RPMI8226 (cell line): Measurements from ENCODE around the gene MANBA.

ENCODE experiments used
- DNase-seq: peaks from one replicate; pipeline ENCODE4 v3.0.0-alpha.2; 2015

MANBA gene

DNA sequence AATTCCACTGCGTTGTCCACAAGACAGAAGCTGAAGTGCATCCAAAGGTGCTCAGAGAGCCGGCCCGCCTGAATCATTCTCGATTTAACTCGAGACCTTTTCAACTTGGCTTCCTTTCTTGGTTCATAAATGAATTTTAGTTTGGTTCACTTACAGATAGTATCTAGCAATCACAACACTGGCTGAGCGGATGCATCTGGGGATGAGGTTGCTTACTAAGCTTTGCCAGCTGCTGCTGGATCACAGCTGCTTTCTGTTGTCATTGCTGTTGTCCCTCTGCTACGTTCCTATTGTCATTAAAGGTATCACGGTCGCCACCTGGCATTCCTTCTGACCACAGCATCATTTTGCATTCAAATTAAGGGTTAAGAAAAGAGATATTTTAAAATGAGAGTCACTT, 144.1 kb downstream of the MANBA start:
- no peak for DNase-seq

DNA sequence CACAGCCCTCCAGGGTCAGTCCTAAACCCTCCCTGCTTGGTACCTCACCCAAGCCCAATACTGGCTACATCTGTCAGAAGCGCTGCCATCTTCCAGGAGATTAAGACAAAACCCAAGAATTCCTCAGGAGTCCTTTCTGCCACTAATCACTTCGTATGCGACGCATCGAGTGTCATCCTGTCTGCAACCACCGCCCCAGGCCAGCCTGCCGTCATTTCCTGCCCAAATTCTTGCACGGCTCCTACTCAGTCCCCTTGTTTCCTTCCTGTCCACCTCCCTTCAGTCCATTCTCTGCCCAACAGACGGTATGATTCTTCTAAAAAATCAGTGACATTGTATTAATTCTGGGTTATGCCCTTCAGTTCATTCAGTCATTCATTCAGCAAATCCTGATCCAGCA, 146.0 kb downstream of the MANBA start:
- DNase-seq = no peak

DNA sequence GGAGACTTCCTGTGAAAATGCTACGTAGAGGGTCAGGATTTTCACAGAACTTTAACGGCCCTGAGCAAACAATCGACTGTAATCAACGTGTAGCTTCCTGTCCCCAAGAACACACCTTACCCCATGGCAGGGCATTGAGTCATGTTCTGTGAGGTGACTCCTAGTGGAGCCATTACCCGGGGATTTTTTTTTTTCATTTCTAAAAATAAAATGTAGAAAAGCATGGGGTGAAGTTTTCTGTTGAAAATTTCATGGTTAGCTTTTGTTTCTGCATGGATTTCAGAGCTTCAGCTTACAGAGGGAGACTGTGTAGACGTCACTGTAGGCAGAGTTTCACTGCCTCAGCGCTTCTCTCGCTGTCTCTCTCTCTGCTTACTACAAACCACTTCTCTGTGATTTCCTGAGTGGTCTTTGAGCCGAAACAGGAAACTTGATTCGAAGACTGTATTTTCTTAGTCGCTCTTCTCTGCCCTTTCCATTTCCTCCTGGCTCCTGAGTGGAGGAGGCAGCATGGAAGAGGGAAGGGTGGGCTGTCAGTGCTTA, 147.9 kb downstream of the MANBA start:
- no peak for DNase-seq

DNA sequence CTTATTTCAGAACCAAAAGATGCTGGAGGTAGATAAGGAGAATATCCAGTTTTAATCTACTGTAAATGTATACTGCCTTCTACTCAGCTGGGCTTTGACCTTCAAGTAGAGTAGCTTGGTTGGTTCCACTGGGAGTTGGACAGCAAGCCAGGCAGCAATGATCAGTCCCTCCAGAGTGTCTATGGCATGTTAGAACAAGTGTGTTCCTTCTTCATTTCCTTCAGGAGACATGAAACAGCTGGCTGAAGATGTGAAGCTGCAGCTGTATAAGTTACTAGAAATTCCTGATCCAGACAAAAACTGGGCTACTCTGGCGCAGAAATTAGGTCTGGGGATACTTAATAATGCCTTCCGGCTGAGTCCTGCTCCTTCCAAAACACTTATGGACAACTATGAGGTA, 148.6 kb downstream of the MANBA start:
- no peak for DNase-seq

DNA sequence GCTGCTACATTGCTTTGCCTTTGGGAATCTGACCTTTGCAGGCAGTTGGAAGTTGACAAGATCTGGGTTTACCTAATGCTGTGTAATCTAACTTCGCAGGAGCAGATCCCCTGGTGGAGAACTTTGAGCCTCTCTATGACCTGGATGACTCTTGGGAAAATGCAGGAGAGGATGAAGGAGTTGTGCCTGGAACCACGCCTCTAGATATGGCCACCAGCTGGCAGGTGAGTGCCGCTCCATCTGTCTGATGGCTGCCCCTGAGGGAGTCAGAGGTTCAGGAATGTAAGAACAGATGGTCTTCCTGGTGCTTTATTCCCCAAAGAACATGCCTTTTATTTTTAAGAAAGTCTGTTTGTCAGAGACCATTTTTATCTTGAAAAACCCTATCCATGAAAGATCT, 150.3 kb downstream of the MANBA start:
- DNase-seq = no peak

DNA sequence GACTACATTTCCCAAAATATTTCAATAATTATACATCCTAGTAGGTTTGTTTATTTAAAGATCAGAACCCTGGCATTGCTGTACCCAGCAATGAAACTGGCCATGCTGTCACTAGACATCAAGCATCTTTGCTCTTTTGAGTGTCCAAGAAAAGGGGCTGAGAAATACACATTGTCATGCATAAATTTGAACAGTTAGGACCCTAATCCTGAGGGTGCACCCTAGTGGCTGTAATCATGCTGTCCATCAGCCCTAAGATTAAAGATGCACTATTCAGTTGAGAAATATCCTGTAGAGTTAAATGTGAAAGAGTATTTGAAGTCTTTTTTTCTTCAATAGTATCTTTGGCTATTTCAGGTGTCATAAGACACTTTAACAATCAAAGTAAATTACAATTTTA, 150.8 kb downstream of the MANBA start:
- DNase-seq = no peak

DNA sequence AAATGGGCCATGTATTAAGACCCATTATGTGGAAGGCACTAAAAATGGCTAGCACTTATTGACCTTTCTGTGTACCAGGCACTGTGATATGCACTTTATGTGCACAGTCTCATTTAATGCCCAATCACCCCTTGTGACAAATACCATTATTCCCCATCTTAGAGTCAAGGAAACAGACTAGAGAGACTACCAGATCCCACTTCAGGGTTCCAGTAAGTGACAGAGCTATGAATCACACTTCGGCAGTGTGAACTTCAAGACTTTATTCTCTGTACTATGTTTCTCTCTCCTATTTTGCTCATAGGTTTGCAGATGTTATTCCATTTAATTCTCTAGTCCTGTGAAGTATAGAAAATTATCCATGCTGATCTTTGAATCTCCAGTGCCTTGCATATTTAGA, 152.6 kb downstream of the MANBA start:
- no peak for DNase-seq

DNA sequence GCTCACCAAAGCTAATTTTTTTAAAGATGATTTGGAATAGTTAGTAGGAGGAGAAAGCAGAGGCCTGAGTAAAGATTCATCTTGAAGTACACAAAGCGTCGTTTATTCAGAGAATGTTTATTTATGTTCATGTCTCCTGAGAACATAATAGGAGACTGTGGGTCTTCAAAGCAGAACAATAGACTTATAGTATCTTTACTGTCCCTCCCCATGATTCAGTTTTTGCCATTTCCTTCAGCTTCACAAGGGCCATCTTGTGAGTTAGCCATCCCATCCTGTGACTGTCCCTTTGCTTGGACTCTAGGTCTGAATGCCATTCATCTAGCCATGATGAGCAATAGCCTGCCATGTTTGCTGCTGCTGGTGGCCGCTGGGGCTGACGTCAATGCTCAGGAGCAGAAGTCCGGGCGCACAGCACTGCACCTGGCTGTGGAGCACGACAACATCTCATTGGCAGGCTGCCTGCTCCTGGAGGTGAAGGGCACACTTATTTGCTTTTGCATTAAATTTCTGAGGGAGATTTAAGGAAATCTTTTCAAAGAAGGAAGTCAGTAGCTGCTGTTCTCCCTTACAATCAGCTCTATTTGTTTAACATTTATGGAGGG, 153.8 kb downstream of the MANBA start:
- DNase-seq = no peak

DNA sequence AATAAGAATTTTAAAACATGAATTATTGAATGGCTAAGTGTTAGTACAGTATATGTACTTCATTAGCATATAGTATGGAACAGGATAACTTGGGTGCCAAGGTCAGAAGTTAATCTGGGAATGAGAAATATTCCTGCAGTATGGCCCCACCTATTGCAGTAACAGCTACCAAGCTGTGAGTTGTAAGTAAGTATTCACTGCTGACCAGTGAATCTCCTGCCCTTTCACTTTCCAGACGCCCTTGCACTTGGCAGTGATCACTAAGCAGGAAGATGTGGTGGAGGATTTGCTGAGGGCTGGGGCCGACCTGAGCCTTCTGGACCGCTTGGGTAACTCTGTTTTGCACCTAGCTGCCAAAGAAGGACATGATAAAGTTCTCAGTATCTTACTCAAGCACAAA, 154.5 kb downstream of the MANBA start:
- DNase-seq = no peak

DNA sequence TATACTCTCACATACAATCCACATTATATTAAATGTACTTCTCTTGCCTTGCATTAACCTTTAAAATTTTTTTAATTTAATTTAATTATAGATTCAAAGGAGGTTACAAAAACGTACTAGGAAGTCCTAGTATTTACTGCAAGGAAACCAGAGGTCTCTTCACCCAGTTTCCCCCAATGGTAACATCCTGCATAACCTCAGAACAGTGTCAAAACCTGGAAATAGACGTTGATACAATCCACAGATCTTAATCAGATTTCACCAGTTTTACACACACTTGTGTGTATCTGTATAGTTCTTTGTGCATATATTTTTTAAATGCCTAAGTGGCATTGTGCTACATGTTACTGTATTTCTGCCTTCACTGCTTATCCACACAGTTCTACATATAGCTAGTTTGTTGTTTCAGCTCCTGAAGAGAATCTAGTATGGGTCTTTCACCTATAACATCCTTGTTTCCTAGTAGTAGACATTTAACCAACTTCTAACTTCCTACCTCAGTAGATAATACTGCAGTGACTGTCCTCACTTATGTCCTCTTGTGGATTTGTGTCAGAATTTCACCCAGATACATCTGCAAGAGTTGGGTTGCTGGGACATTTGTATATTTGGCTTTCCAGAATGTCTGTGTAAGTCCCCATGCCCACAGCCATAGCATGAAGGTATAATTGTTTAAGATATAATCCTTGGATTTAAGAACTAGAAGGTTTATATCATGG, 156.4 kb downstream of the MANBA start:
- no peak for DNase-seq

DNA sequence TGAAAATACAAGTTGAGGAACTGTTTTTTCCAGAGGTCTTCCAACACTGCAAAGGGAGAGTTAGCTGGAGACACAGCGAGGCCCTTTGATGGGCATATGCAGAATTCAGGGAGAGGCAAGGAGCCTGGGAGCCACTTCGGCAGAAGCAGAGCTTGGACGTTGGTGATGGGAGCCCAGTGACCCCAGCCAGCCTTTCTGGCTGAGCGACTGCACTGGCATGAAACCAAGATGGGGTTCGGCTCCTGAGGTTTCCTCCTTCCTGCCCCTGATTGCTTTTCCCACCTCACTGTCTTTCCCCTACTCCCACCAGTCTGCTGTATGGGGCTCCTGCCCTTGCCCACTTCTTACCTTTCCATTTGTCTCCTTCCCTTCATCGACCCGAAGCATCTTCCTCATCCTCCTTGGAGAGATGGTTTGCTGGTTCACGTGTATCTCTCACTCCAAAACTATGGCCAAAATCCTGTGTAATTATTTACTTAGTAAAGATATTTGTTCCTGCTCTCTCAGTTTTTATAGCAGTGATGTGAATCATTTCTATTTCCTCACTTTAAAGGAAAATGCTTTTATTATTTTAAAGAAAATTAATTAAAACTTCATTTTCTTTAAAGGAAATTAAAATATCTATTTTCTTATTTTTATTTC, 159.1 kb downstream of the MANBA start:
- DNase-seq = no peak

DNA sequence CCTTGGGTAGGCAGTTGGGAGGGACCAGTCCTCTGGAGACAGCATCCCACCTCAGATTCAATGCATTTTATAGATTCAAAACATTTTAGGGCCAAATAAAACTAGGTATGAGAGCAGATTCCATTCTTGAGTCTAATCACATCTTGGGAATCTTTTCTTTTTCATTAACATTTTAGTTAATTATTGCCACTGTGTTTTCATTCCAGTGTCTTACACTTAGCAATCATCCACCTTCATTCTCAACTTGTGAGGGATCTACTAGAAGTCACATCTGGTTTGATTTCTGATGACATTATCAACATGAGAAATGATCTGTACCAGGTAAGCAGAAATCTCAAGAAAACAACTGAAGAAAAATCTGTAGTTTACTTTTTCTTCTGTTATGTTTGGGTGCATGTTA, 160.1 kb downstream of the MANBA start:
- DNase-seq = no peak

DNA sequence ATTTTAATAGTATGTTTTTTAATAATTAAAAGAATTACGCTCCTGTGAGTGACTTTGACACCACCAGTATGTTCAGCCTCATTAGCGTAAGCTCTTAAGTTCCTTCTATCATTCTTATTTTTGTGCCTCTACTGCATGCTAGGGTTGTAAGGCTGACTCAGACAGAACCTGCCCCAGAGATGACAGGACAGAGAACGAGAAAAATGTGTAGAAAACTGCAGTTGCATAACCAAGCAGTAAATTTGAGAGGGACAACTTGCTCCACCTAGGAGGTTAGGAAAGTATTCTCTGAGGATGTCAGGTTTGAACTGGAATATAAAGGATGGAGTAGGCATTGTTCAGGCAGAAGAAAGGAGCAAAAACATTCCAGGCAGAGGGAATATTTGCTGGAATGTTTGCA, 160.9 kb downstream of the MANBA start:
- DNase-seq = no peak

DNA sequence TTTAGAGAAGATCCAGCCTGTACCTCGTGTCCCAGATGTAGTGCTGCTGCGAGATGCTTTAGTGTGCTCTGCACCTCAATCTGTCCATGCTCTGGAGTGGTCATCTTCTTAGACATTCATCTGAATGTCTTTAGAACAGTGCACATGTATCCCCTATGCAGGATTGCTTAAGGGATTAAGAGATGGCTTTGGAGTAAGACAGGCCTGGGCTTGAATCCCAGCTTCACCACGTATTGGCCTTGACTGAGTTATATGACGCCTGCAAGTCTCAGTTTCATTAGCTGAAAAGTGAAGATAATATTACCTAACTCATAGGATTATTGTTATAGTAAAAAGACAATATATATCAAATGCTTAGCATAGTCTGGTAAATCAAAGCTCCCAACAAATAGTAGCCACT, 161.3 kb downstream of the MANBA start:
- DNase-seq = no peak

DNA sequence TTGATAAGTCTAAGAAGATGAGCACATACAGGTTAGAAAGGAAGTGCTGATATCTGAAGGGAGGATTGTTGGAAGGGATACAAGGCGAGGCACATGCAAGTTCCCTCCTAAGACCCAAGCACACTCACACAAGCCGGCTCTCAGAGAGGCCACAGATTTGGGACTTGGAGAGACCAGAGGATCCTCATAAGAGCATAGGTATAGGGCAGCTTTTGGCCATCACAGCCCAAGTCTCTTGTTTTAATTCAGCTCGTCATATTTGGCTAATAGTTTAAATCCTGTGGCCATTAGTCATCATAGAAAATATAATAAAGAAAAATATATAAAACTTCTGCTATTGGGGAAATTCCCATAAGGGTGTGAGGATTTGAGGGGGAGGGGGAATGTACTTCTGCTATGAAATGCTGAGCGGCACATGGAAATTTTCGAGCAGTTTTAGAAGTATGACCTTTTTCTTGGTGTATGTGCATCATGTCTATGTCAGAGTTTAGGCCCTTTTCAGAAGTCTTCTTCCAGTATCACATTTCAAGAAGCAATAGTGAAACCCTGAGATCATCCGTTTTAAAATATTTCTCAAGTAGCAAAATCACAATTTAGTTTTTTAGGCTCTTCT, 161.9 kb downstream of the MANBA start:
- DNase-seq = no peak

DNA sequence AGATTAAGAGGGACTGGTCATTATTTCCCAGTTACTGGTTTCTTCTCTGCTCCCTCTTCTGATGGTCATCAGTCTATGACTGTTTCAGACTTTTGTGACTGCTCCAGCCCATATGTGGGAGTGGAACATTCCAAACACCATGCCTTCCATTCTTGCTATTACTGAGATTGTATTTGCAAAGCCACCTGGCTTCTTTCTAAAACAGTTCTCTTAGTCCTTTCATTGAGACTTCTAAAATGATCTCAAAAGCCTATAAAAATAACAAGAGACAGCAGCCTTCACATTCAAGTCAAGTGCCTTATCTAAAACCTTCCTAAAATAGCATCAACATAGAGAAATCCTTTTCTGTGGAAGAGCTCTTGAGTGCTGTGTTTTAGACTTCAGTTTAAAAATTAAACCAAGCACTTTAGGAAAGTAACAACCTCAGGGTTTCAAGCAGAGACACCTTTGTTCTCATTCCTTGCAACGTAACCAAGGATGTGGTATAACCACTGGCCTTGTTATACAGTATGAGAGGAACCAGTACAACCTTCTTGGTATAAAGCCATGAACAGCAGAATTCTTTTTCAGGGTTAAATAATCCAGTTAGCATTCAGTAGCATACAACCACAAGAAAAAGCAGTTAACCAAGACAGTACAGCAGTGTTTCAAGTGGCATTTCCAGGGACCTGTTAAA, 162.5 kb downstream of the MANBA start:
- no peak for DNase-seq

DNA sequence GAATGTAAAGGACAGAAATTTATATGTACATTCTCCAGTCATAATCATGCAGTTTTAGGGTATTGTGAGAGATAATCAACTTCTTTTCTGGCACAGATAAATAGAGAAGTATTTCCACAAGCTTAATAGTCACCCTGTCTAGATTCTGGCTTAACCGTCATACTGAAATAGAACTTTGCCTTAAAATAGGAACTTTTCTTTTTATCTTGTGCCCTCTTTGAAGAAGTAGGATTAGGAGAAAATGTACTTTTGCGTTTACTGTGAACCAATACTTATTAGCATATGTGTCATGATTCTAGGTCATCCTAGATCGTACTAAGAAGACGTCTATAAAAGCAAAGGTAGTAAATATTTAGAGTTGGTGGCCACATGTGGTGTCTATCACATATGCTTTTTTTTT, 164.2 kb downstream of the MANBA start:
- no peak for DNase-seq

DNA sequence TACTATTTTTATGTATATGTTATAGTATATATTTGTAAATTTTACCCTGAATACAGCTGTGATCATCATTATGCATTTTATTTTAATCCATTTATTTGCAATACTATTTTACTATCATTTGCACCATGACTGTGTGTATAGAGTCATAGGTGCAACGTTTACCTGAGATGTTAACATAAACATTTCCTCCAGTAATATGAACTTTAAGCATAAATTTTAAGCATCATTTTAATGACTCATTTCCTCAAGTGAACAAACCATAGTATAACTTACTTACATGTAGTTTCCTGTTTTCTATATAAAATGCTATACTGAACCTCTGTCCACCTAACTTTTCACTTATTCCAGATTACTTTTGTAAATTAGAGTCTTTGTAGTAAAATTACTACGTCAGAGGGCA, 166.8 kb downstream of the MANBA start:
- DNase-seq = no peak

DNA sequence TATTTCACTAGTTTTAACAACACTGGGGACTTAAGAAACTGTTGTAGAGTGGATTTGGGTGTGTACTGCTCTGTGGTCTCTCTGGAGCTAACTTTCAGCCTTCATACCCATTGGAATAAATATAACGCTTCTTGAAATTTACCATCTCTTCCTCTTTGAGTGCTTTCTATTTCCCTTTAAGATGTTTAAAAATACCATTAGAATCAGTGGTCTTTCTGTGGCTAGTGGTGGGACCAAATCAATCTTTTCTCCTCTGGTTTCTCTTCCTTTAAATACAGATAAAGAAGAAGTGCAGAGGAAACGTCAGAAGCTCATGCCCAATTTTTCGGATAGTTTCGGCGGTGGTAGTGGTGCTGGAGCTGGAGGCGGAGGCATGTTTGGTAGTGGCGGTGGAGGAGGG, 167.6 kb downstream of the MANBA start:
- DNase-seq = no peak

DNA sequence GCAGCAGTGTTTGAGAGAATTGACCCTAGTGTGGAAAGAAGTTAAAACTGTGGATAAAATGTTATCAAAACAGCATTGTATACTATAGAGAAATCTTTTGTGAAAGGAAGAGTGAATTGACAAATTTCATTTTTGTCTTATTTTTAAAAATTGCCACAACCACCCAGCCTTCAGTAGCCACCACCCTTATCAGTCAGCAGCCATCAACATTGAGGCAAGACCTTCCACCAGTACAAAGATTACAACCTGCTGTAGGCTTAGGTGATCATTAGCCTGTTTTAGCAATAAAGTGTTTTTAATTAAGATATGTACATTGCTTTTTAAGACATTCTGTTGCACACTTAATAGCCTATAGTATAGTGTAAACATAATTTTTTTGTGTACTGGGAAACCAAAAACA, 168.5 kb downstream of the MANBA start:
- DNase-seq = no peak

DNA sequence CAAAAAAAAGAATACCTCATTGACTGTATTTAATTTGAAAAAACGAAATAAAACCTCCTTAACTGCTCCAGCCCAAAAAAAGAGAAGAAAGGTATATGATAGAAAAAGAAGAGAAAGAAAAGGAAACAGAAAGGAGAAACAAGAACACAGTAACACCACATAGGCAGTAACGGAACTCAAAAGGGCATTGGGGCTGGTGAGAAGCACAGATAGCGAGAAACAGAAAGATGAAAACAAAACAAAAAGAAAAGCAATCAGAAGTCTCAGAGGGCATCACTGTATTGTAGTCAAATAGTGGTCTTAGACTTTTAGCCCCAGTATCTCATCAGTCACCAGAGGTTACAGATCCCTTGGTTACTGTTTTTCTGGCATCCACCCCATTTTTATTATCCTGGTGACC, 171.0 kb downstream of the MANBA start:
- DNase-seq = no peak

DNA sequence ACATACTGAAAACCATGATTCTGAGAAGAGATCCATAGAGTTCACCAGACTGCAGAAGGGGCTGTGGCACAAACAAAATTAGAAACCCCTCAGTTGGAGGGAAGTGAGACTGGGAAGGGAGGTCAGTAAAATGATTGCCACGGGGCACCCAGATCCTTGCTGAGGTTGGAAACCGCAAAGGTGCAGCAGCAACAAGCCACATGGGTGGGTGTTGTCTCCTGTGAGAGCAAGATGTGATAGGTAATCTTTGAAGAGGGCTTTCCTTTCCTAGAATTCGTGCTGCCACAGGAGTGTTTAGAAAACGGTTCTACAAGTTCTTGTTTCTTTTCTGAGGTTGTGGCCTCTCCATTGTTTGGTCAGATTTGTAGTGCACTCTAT, 174.1 kb downstream of the MANBA start:
- no peak for DNase-seq

DNA sequence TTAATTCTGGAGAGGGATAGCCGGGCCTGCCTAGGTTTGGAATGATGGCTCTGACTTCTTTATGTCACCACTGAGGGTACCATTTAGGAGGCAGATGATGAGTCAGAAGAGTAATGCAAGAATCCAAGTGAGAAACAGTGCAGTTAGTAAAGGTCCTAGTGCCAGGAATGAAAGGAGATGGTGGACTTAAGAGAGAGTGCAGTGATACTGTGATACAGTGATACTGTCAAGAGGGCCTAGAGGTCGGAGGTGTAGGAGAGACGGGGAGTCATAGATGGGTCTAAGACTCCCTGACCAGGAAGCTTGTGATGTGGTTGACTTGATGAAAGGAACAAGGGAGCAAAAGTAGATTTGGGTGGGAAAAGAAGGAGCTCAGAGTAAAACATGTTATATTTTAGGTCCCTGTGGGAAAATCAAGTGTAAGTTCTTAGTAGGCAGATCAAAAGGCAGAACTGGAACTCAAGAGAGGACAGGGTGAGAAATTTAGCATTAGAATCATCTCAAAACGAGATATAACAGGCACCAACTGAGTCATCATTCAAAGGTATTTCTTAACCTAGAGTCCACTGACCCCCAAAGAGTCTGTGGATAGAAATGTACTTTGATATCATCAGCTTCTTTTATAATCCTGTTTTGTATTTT, 174.6 kb downstream of the MANBA start:
- no peak for DNase-seq
